ENCODE results near the gene ATG7.

DNA sequence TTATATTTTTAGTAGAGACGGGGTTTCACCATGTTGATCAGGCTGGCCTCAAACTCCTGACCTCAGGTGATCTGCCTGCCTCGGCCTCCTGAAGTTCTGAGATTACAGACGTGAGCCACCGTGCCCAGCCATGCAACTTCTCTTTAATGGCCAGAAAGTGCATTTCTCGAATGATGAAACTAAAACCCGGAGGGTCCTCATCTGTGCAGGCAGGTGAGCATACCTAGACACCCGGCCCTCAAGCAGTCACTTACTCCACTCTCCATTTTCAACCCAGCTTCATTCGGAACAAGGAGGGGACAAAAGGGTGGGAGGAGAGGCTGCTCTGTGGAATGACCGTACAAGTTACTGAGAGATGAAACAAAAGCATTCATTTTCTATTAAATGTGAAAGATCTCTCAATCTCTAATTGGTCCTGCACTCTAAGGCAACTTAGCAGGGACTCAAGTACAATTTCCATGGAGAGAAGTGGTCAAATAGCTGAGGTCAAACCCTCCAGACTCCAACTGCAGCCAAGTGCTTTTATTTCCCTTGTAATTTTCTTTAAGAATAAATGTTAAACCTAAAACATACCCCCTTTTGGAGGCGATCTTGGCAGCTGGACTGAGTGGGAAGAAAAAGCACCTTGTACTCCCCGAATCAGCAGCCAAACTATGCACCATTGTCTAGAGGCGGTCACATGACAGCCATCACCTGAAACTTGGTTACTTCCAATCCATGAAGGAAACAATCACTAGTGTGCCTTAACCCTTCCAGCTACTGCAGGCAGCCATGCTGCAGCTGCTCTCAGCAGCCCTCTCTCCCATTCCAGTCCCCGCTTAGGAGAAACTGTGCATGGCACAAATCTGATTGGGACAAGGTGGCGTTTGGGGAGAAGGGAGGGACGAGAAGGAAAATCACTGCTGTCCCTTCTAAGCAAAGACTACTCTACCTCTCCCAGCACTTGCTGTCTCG lies 309.3 kb downstream of the ATG7 start:
- TF ChIP-seq ZFP3 (tag by site-specific recombination; IDR thresholded peaks at IDR 0.05; ENCODE audit: low read depth) (no peak), PBX3 (CRISPR knock-in tag; IDR thresholded peaks at IDR 0.05) (no peak), ZNF777 (tag by site-specific recombination; IDR thresholded peaks at IDR 0.05; ENCODE audit: borderline replicate concordance) (no peak), CTCF (tag by site-specific recombination; IDR thresholded peaks at IDR 0.05) (no peak), ZNF560 (tag by site-specific recombination; IDR thresholded peaks at IDR 0.05; ENCODE audit: borderline replicate concordance) (no peak)
- TF ChIP-seq, protein P1, sequence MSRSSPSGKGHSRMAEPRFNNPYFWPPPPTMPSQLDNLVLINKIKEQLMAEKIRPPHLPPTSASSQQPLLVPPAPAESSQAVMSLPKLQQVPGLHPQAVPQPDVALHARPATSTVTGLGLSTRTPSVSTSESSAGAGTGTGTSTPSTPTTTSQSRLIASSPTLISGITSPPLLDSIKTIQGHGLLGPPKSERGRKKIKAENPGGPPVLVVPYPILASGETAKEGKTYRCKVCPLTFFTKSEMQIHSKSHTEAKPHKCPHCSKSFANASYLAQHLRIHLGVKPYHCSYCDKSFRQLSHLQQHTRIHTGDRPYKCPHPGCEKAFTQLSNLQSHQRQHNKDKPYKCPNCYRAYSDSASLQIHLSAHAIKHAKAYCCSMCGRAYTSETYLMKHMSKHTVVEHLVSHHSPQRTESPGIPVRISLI (tag by site-specific recombination; IDR thresholded peaks at IDR 0.05), result no peak
